DND-41 (cell line): ENCODE measurements around the gene EPB41.

Experiments
- ATAC-seq: fragments of 200-7000 bp; cut with Tn5 transposase; 3 replicates; pipeline ENCODE4 v1.9.1; 2021; ENCODE audit warnings: low read depth; ENCODE audit not compliant: insufficient read depth
- DNase-seq: peaks from one replicate; pipeline ENCODE4 v3.0.0-alpha.2; 2020
- H2AFZ ChIP-seq: 2 replicates; pipeline ENCODE4 v1.6.0; 2012; ENCODE audit warnings: low read depth, low read length
- H3K27ac ChIP-seq: 2 replicates; pipeline ENCODE4 v1.5.1; 2012; ENCODE audit warnings: low read length, inconsistent platforms
- H3K27me3 ChIP-seq: fragments of 200-600 bp; sonication (generic); 2 replicates; pipeline ENCODE4 v1.6.0; 2012; ENCODE audit warnings: low read length, mild to moderate bottlenecking, inconsistent platforms; ENCODE audit not compliant: insufficient read depth, poor library complexity
- H3K36me3 ChIP-seq: 2 replicates; pipeline ENCODE4 v1.5.1; 2012; ENCODE audit warnings: low read length, inconsistent platforms; ENCODE audit not compliant: insufficient read depth
- H3K4me1 ChIP-seq: 2 replicates; pipeline ENCODE4 v1.5.1; 2012; ENCODE audit warnings: mild to moderate bottlenecking, low read length; ENCODE audit not compliant: insufficient read depth
- H3K4me2 ChIP-seq: 2 replicates; pipeline ENCODE4 v1.6.0; 2012; ENCODE audit warnings: mild to moderate bottlenecking, moderate library complexity, low read length, inconsistent platforms; ENCODE audit not compliant: insufficient read depth
- H3K4me3 ChIP-seq, 2 experiments: fragments of 200-600 bp in 1 of 2; shearing (Covaris generic) in 1 of 2; 2 replicates each; pipeline ENCODE4 v1.5.1; 2012 to 2016; ENCODE audit warnings: inconsistent platforms in 2 of 2, low read length in 2 of 2, mild to moderate bottlenecking in 2 of 2, low read depth in 1 of 2, moderate library complexity in 1 of 2
- H3K79me2 ChIP-seq: 2 replicates; pipeline ENCODE4 v1.6.0; 2012; ENCODE audit warnings: low read length, inconsistent platforms; ENCODE audit not compliant: insufficient read depth
- H3K9ac ChIP-seq: 2 replicates; pipeline ENCODE4 v1.6.0; 2012; ENCODE audit warnings: low read depth, mild to moderate bottlenecking, inconsistent platforms, low read length, moderate library complexity
- H3K9me3 ChIP-seq: 2 replicates; pipeline ENCODE4 v1.5.1; 2012; ENCODE audit warnings: low read length, moderate library complexity, mild to moderate bottlenecking, inconsistent platforms; ENCODE audit not compliant: insufficient read depth, severe bottlenecking
- H4K20me1 ChIP-seq: 2 replicates; pipeline ENCODE4 v1.6.0; 2012; ENCODE audit warnings: low read length; ENCODE audit not compliant: insufficient read depth
- CTCF ChIP-seq: IDR thresholded peaks from 2 replicates; pipeline ENCODE4 v1.5.1; 2012; ENCODE audit warnings: borderline replicate concordance, low read length, moderate library complexity, mild to moderate bottlenecking; ENCODE audit not compliant: poor library complexity, severe bottlenecking; ENCODE audit errors: extremely low read depth
- EZH2 ChIP-seq: IDR thresholded peaks from 3 replicates; pipeline ENCODE4 v1.6.1; 2012; ENCODE audit warnings: borderline replicate concordance, low read depth, mild to moderate bottlenecking, moderate library complexity, low read length, inconsistent platforms; ENCODE audit not compliant: severe bottlenecking

The EPB41 gene

GRCh38 chr1:28898405-28898881, 15.9 kb upstream of the EPB41 start:
- H3K27ac ChIP-seq = no peak overlapping the region
- TF ChIP-seq CTCF (no peak), EZH2 (no peak)
- no peaks in the 10 kb centered on the region for H3K27me3 ChIP-seq
- H2AFZ ChIP-seq = no peak overlapping the region
- no peak for DNase-seq
- no peaks in the 10 kb centered on the region for H3K4me1 ChIP-seq
- no peak overlapping the region for H3K4me3 ChIP-seq
- no peaks in the 10 kb centered on the region for H4K20me1 ChIP-seq
- no peaks in the 10 kb centered on the region for H3K9me3 ChIP-seq
- no peaks in the 10 kb centered on the region for H3K79me2 ChIP-seq
- ATAC-seq = no peak
- no peak overlapping the region for H3K9ac ChIP-seq
- H3K36me3 ChIP-seq = no peaks in the 10 kb centered on the region
- no peak overlapping the region for H3K4me2 ChIP-seq

GRCh38 chr1:28899267-28899666, 15.1 kb upstream of the EPB41 start:
- Histone ChIP-seq H3K4me3 (no peak overlapping the region), H3K27me3 (no peaks in the 10 kb centered on the region), H3K9me3 (no peaks in the 10 kb centered on the region), H3K4me1 (no peaks in the 10 kb centered on the region), H3K79me2 (no peaks in the 10 kb centered on the region), H4K20me1 (no peaks in the 10 kb centered on the region), H3K4me2 (no peak overlapping the region), H3K27ac (no peak overlapping the region), H2AFZ (no peak overlapping the region), H3K36me3 (no peaks in the 10 kb centered on the region), H3K9ac (no peak overlapping the region)
- no peak for DNase-seq
- TF ChIP-seq EZH2 (no peak), CTCF (no peak)
- no peak for ATAC-seq

- Histone ChIP-seq H3K79me2 (no peaks in the 10 kb centered on the region), H3K4me1 (no peaks in the 10 kb centered on the region), H3K27me3 (no peaks in the 10 kb centered on the region), H3K27ac (no peak overlapping the region), H3K36me3 (no peaks in the 10 kb centered on the region), H3K9me3 (no peaks in the 10 kb centered on the region), H3K4me3 (no peak overlapping the region), H2AFZ (no peak overlapping the region), H4K20me1 (no peaks in the 10 kb centered on the region), H3K4me2 (no peak overlapping the region), H3K9ac (no peak overlapping the region)
- TF ChIP-seq CTCF (no peak), EZH2 (no peak)
- ATAC-seq (no peak), DNase-seq (no peak)
Measured at GRCh38 chr1:28900562-28900961, 13.8 kb upstream of the EPB41 start.

- Histone ChIP-seq H3K27ac (no peak overlapping the region), H3K4me3 (no peak overlapping the region), H3K4me2 (no peak overlapping the region), H3K9me3 (no peaks in the 10 kb centered on the region), H3K36me3 (no peaks in the 10 kb centered on the region), H4K20me1 (no peaks in the 10 kb centered on the region), H3K27me3 (no peaks in the 10 kb centered on the region), H2AFZ (no peak overlapping the region), H3K9ac (no peak overlapping the region), H3K79me2 (no peaks in the 10 kb centered on the region), H3K4me1 (no peaks in the 10 kb centered on the region)
- ATAC-seq (no peak), DNase-seq (no peak)
- TF ChIP-seq EZH2 = no peak
- TF ChIP-seq CTCF = no peak
Measured at GRCh38 chr1:28902738-28903137, 11.6 kb upstream of the EPB41 start.
